ENCODE data around the gene DNAH17. TPM values are rescaled to one million over a fixed set of nuclear protein-coding genes. Genes with fewer than 3 reads are reported as not detected.
A peak's percentile ranks its signal among the peaks of the same experiment; 100 is the strongest.

Gene DNAH17
- total and polyA plus RNA-seq, 2 donors (not counting 3 experiments of a cell fraction or from before 2014, with no cell fraction given), result not detected

DNA sequence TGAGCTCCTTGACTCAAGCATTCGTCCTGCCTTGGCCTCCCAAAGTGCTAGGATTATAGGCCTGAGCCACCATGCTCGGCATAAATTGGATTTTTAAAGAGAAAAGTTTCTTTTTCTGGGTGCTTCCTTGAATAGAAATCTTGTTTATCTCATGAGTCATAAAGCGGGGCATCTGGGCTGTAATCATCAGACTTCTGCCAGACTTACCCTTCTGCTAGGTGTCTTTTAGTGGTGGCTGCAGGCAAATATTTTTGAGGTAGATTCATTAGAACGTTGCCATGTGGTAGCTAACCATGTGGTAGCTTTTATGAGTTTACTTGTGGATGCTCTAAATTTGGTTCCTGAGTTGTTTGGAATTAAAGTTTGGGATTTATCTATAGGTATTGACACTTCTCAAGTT is 185.4 kb downstream of the DNAH17 start:
- ChIA-PET CTCF (interaction anchor here (0.7 to 2.7 kb wide), 7 partner anchors 9 to 141 kb away, joined by 3 to 21 read pairs (median 5); no protein-coding TSS in a partner anchor), POLR2A (interaction anchor here (0.9 kb wide), 1 partner anchor 32 kb away, joined by 3 read pairs; the partner anchor contains the start of gene SOCS3)
- peak overlapping the region; percentile 44 for H3K27ac ChIP-seq (ENCODE audit: insufficient read depth, low read depth, low read length)
- H3K27me3 ChIP-seq (ENCODE audit: control insufficient read depth in 2 of 2, insufficient read depth in 2 of 2, low read length in 2 of 2), result no peaks in the 10 kb centered on the region
- no peak overlapping the region for H3K4me2 ChIP-seq (ENCODE audit: insufficient read depth, low read length)
- TF ChIP-seq JUN (IDR thresholded peaks at IDR 0.05; ENCODE audit: borderline replicate concordance, insufficient read depth, insufficient read length, low read depth), result peak; percentile 40
- TF ChIP-seq FOS (IDR thresholded peaks at IDR 0.05; ENCODE audit: borderline replicate concordance, insufficient read depth, low read length), result peak; percentile 68
- TF ChIP-seq GATA2 (IDR thresholded peaks at IDR 0.05; ENCODE audit: insufficient read depth, insufficient read length, low read depth, low read length), result no peak
- H3K4me3 ChIP-seq (replicated peaks in 1 of 3; ENCODE audit: insufficient read depth in 1 of 3, low read depth in 1 of 3, low read length in 3 of 3), result no peak overlapping the region
- peak; percentile 76 for FAIRE-seq
- H3K79me2 ChIP-seq (ENCODE audit: control insufficient read depth, insufficient read depth, low read length), result peaks cover 88% of the 10 kb centered on the region
- no peaks in the 10 kb centered on the region for H4K20me1 ChIP-seq (replicated peaks; ENCODE audit: control insufficient read depth, extremely low read depth, insufficient read depth, low read length)
- peak; percentile 53 for DNase-seq (ENCODE audit: low read depth, low spot score)
- H3K4me1 ChIP-seq (ENCODE audit: control insufficient read depth, extremely low read depth, insufficient read depth, low read length), result peaks cover 51% of the 10 kb centered on the region
- H3K9me3 ChIP-seq (replicated peaks; ENCODE audit: control insufficient read depth, insufficient read depth, low read length), result no peaks in the 10 kb centered on the region
- no peak overlapping the region for H2AFZ ChIP-seq (ENCODE audit: low read depth, low read length)
- no TSS peak for BruUV-seq (replicated peaks)
- no peaks in the 10 kb centered on the region for H3K9me1 ChIP-seq (replicated peaks; ENCODE audit: control insufficient read depth, extremely low read depth, insufficient read depth, low read length)
- H3K9ac ChIP-seq (replicated peaks; ENCODE audit: extremely low read depth, insufficient read depth, low read length), result peak overlapping the region; percentile 13
- intact Hi-C loops (cut with micrococcal nuclease), result no loop called here
- dilution Hi-C loops (cut with MboI; ENCODE audit: extremely low pct_ligation_motif_present, low sequenced_read_pairs), result no loop called here
- H3K36me3 ChIP-seq (ENCODE audit: control insufficient read depth in 2 of 2, extremely low read depth in 1 of 2, insufficient read depth in 2 of 2, low read length in 2 of 2), result peaks cover 0 to 12% of the 10 kb centered on the region in 2 experiments

DNA sequence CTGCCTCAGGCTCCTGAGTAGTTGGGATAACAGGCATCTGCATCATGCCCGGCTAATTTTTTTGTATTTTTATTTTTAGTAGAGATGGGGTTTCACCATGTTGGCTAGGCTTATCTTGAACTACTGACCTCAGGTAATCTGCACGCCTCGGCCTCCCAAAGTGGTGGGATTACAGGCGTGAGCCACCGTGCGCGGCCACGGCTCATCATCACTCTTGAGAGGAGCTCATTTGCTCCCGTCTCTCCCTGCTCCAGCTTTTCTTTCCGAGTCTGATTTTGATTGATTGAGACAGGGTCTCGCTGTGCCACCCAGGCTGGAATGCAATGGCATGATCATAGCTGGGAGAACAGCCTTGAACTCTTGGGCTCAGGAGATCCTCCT is 186.2 kb downstream of the DNAH17 start:
- H3K9ac ChIP-seq (replicated peaks; ENCODE audit: extremely low read depth, insufficient read depth, low read length), result no peak overlapping the region
- POLR2A ChIA-PET, result interaction anchor here (0.9 kb wide), 1 partner anchor 31 kb away, joined by 3 read pairs; the partner anchor contains the start of gene SOCS3

More for the DNA sequence above, 186.2 kb downstream of the DNAH17 start:
- no TSS peak for BruUV-seq (replicated peaks)
- no peak for TF ChIP-seq GATA2 (IDR thresholded peaks at IDR 0.05; ENCODE audit: insufficient read depth, insufficient read length, low read depth, low read length)
- no peak for TF ChIP-seq POLR2AphosphoS5 (IDR thresholded peaks at IDR 0.05; ENCODE audit: insufficient read depth, low read depth, low read length)
- no peak for TF ChIP-seq EZH2 (IDR thresholded peaks at IDR 0.05; ENCODE audit: borderline replicate concordance, low read depth, low read length, severe bottlenecking)
- TF ChIP-seq MYC (IDR thresholded peaks at IDR 0.05; ENCODE audit: low read depth, low read length), result no peak
- TF ChIP-seq, protein P1, sequence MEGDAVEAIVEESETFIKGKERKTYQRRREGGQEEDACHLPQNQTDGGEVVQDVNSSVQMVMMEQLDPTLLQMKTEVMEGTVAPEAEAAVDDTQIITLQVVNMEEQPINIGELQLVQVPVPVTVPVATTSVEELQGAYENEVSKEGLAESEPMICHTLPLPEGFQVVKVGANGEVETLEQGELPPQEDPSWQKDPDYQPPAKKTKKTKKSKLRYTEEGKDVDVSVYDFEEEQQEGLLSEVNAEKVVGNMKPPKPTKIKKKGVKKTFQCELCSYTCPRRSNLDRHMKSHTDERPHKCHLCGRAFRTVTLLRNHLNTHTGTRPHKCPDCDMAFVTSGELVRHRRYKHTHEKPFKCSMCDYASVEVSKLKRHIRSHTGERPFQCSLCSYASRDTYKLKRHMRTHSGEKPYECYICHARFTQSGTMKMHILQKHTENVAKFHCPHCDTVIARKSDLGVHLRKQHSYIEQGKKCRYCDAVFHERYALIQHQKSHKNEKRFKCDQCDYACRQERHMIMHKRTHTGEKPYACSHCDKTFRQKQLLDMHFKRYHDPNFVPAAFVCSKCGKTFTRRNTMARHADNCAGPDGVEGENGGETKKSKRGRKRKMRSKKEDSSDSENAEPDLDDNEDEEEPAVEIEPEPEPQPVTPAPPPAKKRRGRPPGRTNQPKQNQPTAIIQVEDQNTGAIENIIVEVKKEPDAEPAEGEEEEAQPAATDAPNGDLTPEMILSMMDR (IDR thresholded peaks at IDR 0.05; ENCODE audit: extremely low read depth in 1 of 2, insufficient read depth in 1 of 2, low read depth in 1 of 2, low read length in 2 of 2), result no peak
- TF ChIP-seq, protein P2, sequence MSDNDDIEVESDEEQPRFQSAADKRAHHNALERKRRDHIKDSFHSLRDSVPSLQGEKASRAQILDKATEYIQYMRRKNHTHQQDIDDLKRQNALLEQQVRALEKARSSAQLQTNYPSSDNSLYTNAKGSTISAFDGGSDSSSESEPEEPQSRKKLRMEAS (IDR thresholded peaks at IDR 0.05; ENCODE audit: insufficient read depth, insufficient read length), result no peak
- TF ChIP-seq FOS (IDR thresholded peaks at IDR 0.05; ENCODE audit: borderline replicate concordance, insufficient read depth, low read length), result no peak
- TF ChIP-seq JUN (IDR thresholded peaks at IDR 0.05; ENCODE audit: borderline replicate concordance, insufficient read depth, insufficient read length, low read depth), result no peak
- TF ChIP-seq POLR2A (IDR thresholded peaks at IDR 0.05; ENCODE audit: low read depth, low read length), result no peak
- H3K4me1 ChIP-seq (ENCODE audit: control insufficient read depth, extremely low read depth, insufficient read depth, low read length), result peaks cover 58% of the 10 kb centered on the region
- H4K20me1 ChIP-seq (replicated peaks; ENCODE audit: control insufficient read depth, extremely low read depth, insufficient read depth, low read length), result no peaks in the 10 kb centered on the region
- H3K27me3 ChIP-seq (ENCODE audit: control insufficient read depth in 2 of 2, insufficient read depth in 2 of 2, low read length in 2 of 2), result no peaks in the 10 kb centered on the region
- no peak overlapping the region for H3K4me3 ChIP-seq (replicated peaks in 1 of 3; ENCODE audit: insufficient read depth in 1 of 3, low read depth in 1 of 3, low read length in 3 of 3)
- intact Hi-C loops (cut with micrococcal nuclease) (no loop called here), dilution Hi-C loops (cut with MboI; ENCODE audit: extremely low pct_ligation_motif_present, low sequenced_read_pairs) (no loop called here)
- peaks cover 0 to 9% of the 10 kb centered on the region in 2 experiments for H3K36me3 ChIP-seq (ENCODE audit: control insufficient read depth in 2 of 2, extremely low read depth in 1 of 2, insufficient read depth in 2 of 2, low read length in 2 of 2)
- no peak overlapping the region for H2AFZ ChIP-seq (ENCODE audit: low read depth, low read length)
- H3K4me2 ChIP-seq (ENCODE audit: insufficient read depth, low read length), result no peak overlapping the region
- FAIRE-seq (no peak), DNase-seq (ENCODE audit: low read depth, low spot score) (no peak)
- no peaks in the 10 kb centered on the region for H3K9me1 ChIP-seq (replicated peaks; ENCODE audit: control insufficient read depth, extremely low read depth, insufficient read depth, low read length)
- H3K79me2 ChIP-seq (ENCODE audit: control insufficient read depth, insufficient read depth, low read length), result peaks cover 89% of the 10 kb centered on the region
- CTCF ChIA-PET, result interaction anchor here (1.1 to 2.7 kb wide), 6 partner anchors 10 to 141 kb away, joined by 3 to 21 read pairs (median 5); no protein-coding TSS in a partner anchor
- H3K9me3 ChIP-seq (replicated peaks; ENCODE audit: control insufficient read depth, insufficient read depth, low read length), result no peaks in the 10 kb centered on the region
- no peak overlapping the region for H3K27ac ChIP-seq (ENCODE audit: insufficient read depth, low read depth, low read length)

All from endothelial cell of umbilical vein (primary cell).